SW 1271 (cell line): ENCODE measurements around the gene CLCA4.

Source experiments
- DNase-seq, 2 experiments: peaks; one replicate each; lab custom pipeline; 2025; lab: John Stamatoyannopoulos, UW

The CLCA4 gene

GRCh38 chr1:86618358-86618757 is 71.5 kb downstream of the CLCA4 start:
- no peak for DNase-seq

- DNase-seq, result no peak
Observed at GRCh38 chr1:86619313-86619712, 72.4 kb downstream of the CLCA4 start.

GRCh38 chr1:86621286-86621685 is 74.4 kb downstream of the CLCA4 start:
- no peak for DNase-seq
